Mucosa of descending colon (tissue), 3 donors: ENCODE measurements around the gene DBX1. TPM values are rescaled to one million over a fixed set of nuclear protein-coding genes. Genes with fewer than 3 reads are reported as not detected.

ENCODE experiments used
- ATAC-seq: fragments of 200-7000 bp; cut with Tn5 transposase; one replicate; pipeline ENCODE4 v1.9.1; 2020; ENCODE audit warnings: mild to moderate bottlenecking, moderate library complexity
- DNase-seq, 3 donors: peaks; one replicate each; pipeline ENCODE4 v3.0.0-alpha.2; 2020
- H3K36me3 ChIP-seq: fragments of 200-600 bp; one replicate; pipeline ENCODE4 v1.8.0; 2021; ENCODE audit warnings: low read depth, mild to moderate bottlenecking
- H3K4me1 ChIP-seq: fragments of 200-600 bp; one replicate; pipeline ENCODE4 v1.8.0; 2021; ENCODE audit warnings: low read depth, mild to moderate bottlenecking
- H3K4me3 ChIP-seq: fragments of 200-600 bp; one replicate; pipeline ENCODE4 v1.8.0; 2021; ENCODE audit warnings: mild to moderate bottlenecking
- H3K9me3 ChIP-seq: fragments of 200-600 bp; one replicate; pipeline ENCODE4 v1.8.0; 2021; ENCODE audit warnings: mild to moderate bottlenecking
- intact Hi-C, 2 donors: fragments of 100-400 bp; cut with DNase I in 1 of 2; cut with micrococcal nuclease in 1 of 2; formaldehyde crosslinking; loops; one replicate each; pipeline versions ENCODE4 v1.11.0 to v1.11.1; 2022; cut with DNase I, micrococcal nuclease
- long read RNA-seq, 2 donors: library from polyadenylated mRNA; unstranded; transcript quantifications; one replicate each; pipeline ENCODE4 v2.0.0, GENCODE V29; 2019 to 2021
- total RNA-seq, 3 donors: library from RNA; stranded (reverse); fragmentation: NEBNext Ultra II Directional in 2 of 3; extraction: Animal tissue kit (Norgen Biotek cat#: 25700) in 2 of 3; gene quantifications; one replicate each; pipeline versions ENCODE4 v1.2.1 to v1.2.4, GENCODE V29; 2021 to 2023
- TF ChIP-seq, protein P1 (sequence below): fragments of 200-600 bp; IDR thresholded peaks from one replicate; pipeline ENCODE4 v1.8.0; 2022; ENCODE audit warnings: antibody characterized with exemption, mild to moderate bottlenecking
- donor health status: DM: no; HTN: no; CAD: no; lungs with moderate emphysema.
- donor health status: DM: no; HTN: no; CAD: no.
- donor health status: DM: no; HTN: yes; CAD: no.

The DBX1 gene, protein sequence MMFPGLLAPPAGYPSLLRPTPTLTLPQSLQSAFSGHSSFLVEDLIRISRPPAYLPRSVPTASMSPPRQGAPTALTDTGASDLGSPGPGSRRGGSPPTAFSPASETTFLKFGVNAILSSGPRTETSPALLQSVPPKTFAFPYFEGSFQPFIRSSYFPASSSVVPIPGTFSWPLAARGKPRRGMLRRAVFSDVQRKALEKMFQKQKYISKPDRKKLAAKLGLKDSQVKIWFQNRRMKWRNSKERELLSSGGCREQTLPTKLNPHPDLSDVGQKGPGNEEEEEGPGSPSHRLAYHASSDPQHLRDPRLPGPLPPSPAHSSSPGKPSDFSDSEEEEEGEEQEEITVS
- total RNA-seq = not detected
- long read RNA-seq, donor 1 = 0 reads
- long read RNA-seq, donor 2 = 0 reads

DNA sequence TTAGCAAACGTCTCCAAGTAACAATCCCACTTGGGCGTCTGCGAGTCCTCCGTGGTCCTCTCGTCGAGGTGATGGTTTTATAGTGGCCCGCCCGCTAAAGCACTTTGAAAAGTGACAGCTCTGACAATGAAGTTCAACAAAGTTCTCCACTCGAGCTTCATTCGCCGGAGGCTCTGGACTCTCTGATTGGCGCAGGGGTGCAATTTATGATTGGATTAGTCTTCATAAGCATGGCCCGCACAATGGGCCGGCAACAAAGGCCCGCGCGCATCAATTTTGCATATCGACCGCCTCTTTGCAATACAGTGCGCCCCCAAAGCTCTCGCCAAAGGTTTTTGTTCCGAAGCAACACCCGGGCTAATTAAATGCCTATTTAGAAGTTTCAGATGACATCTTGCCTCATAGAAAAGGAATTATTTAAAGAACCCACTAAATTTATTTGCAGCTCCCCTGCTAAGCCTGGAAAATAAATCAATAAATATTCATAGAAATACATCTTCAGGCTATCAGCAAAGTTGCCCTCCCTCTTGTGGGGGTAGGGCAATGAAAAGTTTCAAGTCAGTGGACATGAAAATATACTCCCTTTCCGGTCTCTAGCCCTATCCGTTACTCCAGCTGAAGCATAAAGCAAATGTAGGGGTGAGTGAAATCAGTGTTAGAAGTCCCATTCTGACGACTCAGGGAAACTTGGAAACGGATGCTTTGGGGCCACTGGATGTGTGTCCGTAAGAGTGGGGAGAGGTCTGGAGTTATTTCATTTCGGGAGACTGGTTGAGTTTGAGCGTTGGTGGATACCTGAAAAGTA, at the start of gene DBX1:
Gene DBX1 (minus strand): TSS at position 51 of the 805 bp plus-strand sequence. CDS start 151 bp downstream, outside the sequence.
- Histone ChIP-seq H3K9me3 (no peaks in the 10 kb centered on the region), H3K4me1 (peaks cover 12% of the 10 kb centered on the region), H3K4me3 (no peak within 1 kb of the TSS), H3K36me3 (no peaks in the 10 kb centered on the region)
- TF ChIP-seq, protein P1, sequence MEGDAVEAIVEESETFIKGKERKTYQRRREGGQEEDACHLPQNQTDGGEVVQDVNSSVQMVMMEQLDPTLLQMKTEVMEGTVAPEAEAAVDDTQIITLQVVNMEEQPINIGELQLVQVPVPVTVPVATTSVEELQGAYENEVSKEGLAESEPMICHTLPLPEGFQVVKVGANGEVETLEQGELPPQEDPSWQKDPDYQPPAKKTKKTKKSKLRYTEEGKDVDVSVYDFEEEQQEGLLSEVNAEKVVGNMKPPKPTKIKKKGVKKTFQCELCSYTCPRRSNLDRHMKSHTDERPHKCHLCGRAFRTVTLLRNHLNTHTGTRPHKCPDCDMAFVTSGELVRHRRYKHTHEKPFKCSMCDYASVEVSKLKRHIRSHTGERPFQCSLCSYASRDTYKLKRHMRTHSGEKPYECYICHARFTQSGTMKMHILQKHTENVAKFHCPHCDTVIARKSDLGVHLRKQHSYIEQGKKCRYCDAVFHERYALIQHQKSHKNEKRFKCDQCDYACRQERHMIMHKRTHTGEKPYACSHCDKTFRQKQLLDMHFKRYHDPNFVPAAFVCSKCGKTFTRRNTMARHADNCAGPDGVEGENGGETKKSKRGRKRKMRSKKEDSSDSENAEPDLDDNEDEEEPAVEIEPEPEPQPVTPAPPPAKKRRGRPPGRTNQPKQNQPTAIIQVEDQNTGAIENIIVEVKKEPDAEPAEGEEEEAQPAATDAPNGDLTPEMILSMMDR = no peak
- ATAC-seq = no peak
- no peak for DNase-seq
- intact Hi-C loops = no loop called here

DNA sequence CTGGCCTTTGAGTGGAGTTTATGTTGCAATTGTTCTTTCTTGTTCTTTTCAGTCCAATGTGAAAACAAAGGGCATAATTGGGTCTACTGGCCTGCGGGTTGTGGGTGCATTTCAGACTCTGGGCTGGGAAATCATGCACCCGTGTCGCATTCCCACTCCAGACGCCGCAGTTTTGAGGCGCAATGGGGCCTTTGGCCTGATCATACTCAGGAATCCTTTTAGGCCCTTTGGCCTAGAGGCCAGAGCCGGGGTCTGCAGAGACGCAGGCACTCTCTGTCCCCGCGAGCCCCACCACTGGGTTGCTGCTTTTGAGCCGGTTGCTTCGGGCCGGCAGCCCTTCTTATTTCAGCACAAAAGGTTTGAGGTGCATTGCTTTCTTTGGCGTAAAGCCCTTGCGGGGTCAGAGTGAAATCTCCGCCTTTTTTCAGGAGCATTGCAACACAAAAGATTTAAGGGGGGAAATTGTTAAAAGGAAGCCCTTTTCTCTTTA, 48.4 kb upstream of the DBX1 start:
- no peak for ATAC-seq
- Histone ChIP-seq H3K4me1 (no peaks in the 10 kb centered on the region), H3K4me3 (no peak overlapping the region), H3K36me3 (no peaks in the 10 kb centered on the region), H3K9me3 (no peaks in the 10 kb centered on the region)
- intact Hi-C loops = no loop called here
- TF ChIP-seq, protein P1 = no peak
- no peak for DNase-seq

DNA sequence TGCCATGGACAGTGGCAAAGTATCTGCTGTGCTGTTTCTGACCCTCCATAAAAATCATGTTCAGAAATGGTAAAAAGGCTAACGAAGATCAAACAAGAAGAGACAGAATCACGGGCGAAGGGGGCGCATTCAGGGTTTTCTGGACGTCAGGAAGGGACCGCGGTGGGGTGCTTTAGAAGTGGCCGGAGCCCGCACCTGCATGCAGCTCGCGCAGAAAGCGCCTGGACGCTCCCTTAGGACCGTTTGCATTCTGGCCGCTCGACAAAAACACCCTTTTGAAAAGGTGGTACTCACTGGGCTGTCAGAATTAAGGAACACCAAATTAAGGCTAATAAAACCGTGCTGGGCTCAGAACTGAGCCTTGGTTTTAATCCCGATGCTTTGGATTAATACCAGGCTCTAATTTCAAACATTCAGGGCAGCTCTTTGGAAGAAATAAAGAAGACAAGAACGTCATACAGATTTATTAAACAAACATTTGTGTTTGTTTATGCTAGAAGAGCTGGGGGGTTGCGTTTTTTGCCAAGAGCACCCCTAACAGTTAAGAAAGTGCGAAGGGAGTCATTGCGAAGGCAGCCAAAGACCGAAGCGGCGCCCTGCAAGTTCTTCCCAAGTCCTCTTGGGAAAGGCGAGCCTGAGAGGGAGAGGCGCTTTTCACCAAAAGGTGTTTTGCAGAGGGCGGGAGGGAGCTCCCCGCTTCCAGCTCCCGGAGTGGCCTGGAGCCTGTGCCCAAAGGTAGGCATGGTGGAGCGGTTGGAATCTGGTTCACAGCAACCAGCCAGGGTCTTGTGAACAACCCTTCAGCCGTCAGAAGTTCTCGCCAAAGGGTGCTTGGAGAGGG, 47.7 kb upstream of the DBX1 start:
- H3K9me3 ChIP-seq = no peaks in the 10 kb centered on the region
- H3K4me3 ChIP-seq = no peak overlapping the region
- H3K36me3 ChIP-seq = no peaks in the 10 kb centered on the region
- intact Hi-C loops = no loop called here
- ATAC-seq (no peak), DNase-seq (no peak)
- TF ChIP-seq, protein P1 = no peak
- H3K4me1 ChIP-seq = no peaks in the 10 kb centered on the region

DNA sequence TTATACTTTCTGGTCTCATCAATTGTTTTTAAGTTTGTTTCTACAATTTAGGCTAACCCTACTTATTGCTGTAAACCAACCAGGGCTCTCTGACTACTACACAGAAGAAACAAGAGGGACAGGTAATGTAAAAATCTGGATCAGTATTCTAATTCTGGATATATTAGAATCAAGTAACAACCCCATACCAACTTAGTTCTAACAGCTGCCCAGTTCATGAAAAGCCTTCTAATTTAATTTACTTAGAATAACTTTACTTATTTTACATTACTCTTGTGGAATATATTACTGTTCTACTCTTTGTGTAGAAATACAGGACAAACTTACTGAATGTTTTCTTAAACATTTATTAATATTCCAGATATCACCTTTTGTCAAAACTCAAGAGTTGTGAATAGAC, 45.5 kb upstream of the DBX1 start:
- DNase-seq = no peak
- H3K9me3 ChIP-seq = no peaks in the 10 kb centered on the region
- TF ChIP-seq, protein P1 = no peak
- H3K4me1 ChIP-seq = no peaks in the 10 kb centered on the region
- intact Hi-C loops = no loop called here
- H3K4me3 ChIP-seq = no peak overlapping the region
- no peaks in the 10 kb centered on the region for H3K36me3 ChIP-seq
- no peak for ATAC-seq

DNA sequence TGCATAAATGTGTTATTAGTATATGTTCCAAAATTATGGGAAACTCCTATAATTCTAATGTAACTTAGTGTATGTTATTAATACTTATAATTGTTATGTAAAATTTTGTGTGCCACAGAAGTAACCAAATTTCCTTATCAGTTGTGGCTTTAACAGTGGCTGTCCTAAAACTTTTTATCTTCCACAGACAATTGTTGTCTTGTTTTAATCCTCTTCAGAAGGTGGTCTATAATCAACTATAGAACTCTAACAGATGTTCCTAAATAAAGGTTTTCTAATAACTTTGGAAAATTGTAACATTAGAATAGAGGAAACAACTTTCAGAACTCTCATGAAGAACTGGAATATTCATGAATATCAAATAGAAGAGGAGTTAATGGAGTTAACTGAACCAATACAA, 44.4 kb upstream of the DBX1 start:
- ATAC-seq = no peak
- H3K9me3 ChIP-seq = no peaks in the 10 kb centered on the region
- intact Hi-C loops = no loop called here
- no peaks in the 10 kb centered on the region for H3K4me1 ChIP-seq
- DNase-seq = no peak
- TF ChIP-seq, protein P1 = no peak
- H3K36me3 ChIP-seq = no peaks in the 10 kb centered on the region
- no peak overlapping the region for H3K4me3 ChIP-seq
